Placental pericyte (primary cell): ENCODE measurements around the gene FUCA1. TPM values are rescaled to one million over a fixed set of nuclear protein-coding genes. Genes with fewer than 3 reads are reported as not detected.

Source experiments
- total RNA-seq: library from RNA; depleted of rRNA; stranded (reverse); fragments of >200 nt; gene quantifications from 2 replicates; pipeline ENCODE4 v1.2.3, GENCODE V29; 2012

FUCA1 gene
- 5.7 and 9.4 TPM in 2 replicates for total RNA-seq

GRCh38 chr1:23867895-23868556 is at the start of gene FUCA1:
TSS of gene FUCA1 (minus strand) at chr1:23868290. CDS start at chr1:23868286, 4 bp downstream.

GRCh38 chr1:23913212-23913880 is 45.3 kb upstream of the FUCA1 start, which contains the start of gene CNR2:
TSS of gene CNR2 (minus strand) at chr1:23913362. CDS start at chr1:23875617, 37,745 bp downstream.

GRCh38 chr1:23825076-23825761 is 42.9 kb downstream of the FUCA1 start, which contains the start of gene HMGCL:
TSS of gene HMGCL (minus strand) at chr1:23825429. CDS start at chr1:23825415, 14 bp downstream.

GRCh38 chr1:23800400-23801337 is 67.4 kb downstream of the FUCA1 start, which contains the start of gene GALE:
TSS of gene GALE (minus strand) at chr1:23800754. CDS start at chr1:23799007, 1,747 bp downstream.

Other genes starting within 250 kb of the FUCA1 start
- 344 and 681 TPM in 2 replicates for gene RPL11, start 176.5 kb downstream of the FUCA1 start, total RNA-seq
- 48.4 and 56.4 TPM in 2 replicates for gene ELOA, start 124.8 kb downstream of the FUCA1 start, total RNA-seq
- 22.3 and 36.8 TPM in 2 replicates for gene PITHD1, start 89.9 kb downstream of the FUCA1 start, total RNA-seq
- gene LYPLA2, start 77.1 kb downstream of the FUCA1 start, total RNA-seq = 53.2 and 96.9 TPM in 2 replicates
- gene GALE, start 67.5 kb downstream of the FUCA1 start, total RNA-seq = 42.7 and 63.9 TPM in 2 replicates
- 18.5 and 42.0 TPM in 2 replicates for gene HMGCL, start 42.9 kb downstream of the FUCA1 start, total RNA-seq
- gene CNR2, start 45.1 kb upstream of the FUCA1 start, total RNA-seq = not detected in 2 replicates
- 68.9 and 83.4 TPM in 2 replicates for gene PNRC2, start 91.5 kb upstream of the FUCA1 start, total RNA-seq
- 102 and 125 TPM in 2 replicates for gene SRSF10, start 112.0 kb upstream of the FUCA1 start, total RNA-seq
- 0.14 TPM in 1 of 2 replicates, not detected in the other for gene MYOM3, start 243.8 kb upstream of the FUCA1 start, total RNA-seq